HEK293 (cell line): ENCODE measurements around the gene KLK2.

Experiments
- KLF1 ChIP-seq: fragments of 450-650 bp; formaldehyde crosslinking; IDR thresholded peaks from 2 replicates; pipeline ENCODE4 v1.5.1; 2016; ENCODE audit warnings: missing biosample characterization, missing genetic modification characterization
- ZBTB21 ChIP-seq: fragments of 450-650 bp; formaldehyde crosslinking; IDR thresholded peaks from 2 replicates; pipeline ENCODE4 v1.5.1; 2017; ENCODE audit warnings: missing biosample characterization, missing genetic modification characterization
- ZFP41 ChIP-seq: fragments of 450-650 bp; formaldehyde crosslinking; IDR thresholded peaks from 2 replicates; pipeline ENCODE4 v1.5.1; 2016; ENCODE audit warnings: missing biosample characterization, missing genetic modification characterization, borderline replicate concordance
- ZNF121 ChIP-seq: fragments of 450-650 bp; formaldehyde crosslinking; IDR thresholded peaks from 2 replicates; pipeline ENCODE4 v1.5.1; 2016; ENCODE audit warnings: missing biosample characterization, missing genetic modification characterization
- ZNF292 ChIP-seq: fragments of 450-650 bp; formaldehyde crosslinking; IDR thresholded peaks from 2 replicates; pipeline ENCODE4 v1.5.1; 2016; ENCODE audit warnings: low read depth, missing biosample characterization, missing genetic modification characterization, borderline replicate concordance
- ZNF677 ChIP-seq: fragments of 450-650 bp; IDR thresholded peaks from 2 replicates; pipeline ENCODE4 v1.5.0; 2018; ENCODE audit warnings: missing biosample characterization, mild to moderate bottlenecking, missing genetic modification characterization, moderate library complexity
- ZSCAN16 ChIP-seq: fragments of 450-650 bp; formaldehyde crosslinking; IDR thresholded peaks from 2 replicates; pipeline ENCODE4 v1.5.1; 2016; ENCODE audit warnings: missing biosample characterization, missing genetic modification characterization
- TF ChIP-seq, protein P1 (sequence below): fragments of 450-650 bp; formaldehyde crosslinking; IDR thresholded peaks from 2 replicates; pipeline ENCODE4 v1.5.1; 2016; ENCODE audit warnings: missing biosample characterization, missing genetic modification characterization
- TF ChIP-seq, protein P2 (sequence below): fragments of 450-650 bp; formaldehyde crosslinking; optimal IDR thresholded peaks from 2 replicates; pipeline ENCODE3; 2016; ENCODE audit warnings: missing biosample characterization, mild to moderate bottlenecking, missing genetic modification characterization
- TF ChIP-seq, protein P3 (sequence below): fragments of 450-650 bp; formaldehyde crosslinking; IDR thresholded peaks from 2 replicates; pipeline ENCODE4 v1.5.1; 2016; ENCODE audit warnings: missing biosample characterization, missing genetic modification characterization
- TF ChIP-seq, protein P4 (sequence below): fragments of 450-650 bp; formaldehyde crosslinking; IDR thresholded peaks from 2 replicates; pipeline ENCODE4 v1.5.1; 2016; ENCODE audit warnings: missing biosample characterization, missing genetic modification characterization
- TF ChIP-seq, protein P5 (sequence below): fragments of 450-650 bp; formaldehyde crosslinking; IDR thresholded peaks from 2 replicates; pipeline ENCODE4 v1.5.1; 2016; ENCODE audit warnings: missing biosample characterization, missing genetic modification characterization

DNA sequence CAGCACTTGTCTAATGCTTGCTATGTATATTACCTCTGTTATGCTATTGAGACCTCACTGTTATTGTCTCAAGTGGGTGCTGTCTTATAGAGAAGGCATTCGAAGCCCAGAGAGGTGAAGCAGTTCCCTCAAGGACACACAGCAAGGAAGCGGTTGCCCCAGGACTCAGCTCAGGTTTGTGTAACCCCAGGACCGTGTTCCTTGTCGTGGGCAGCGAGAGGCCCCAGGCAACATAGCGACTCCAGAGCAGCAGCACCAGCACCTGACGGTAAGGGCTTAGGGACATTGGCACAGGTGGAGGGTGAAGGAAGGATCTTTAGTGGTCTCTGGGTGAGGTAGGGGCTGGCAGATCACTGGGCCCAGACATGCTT, 42.2 kb upstream of the KLK2 start:
- TF ChIP-seq ZNF292 (tag by site-specific recombination) (no peak), ZFP41 (tag by site-specific recombination) (no peak), ZBTB21 (tag by site-specific recombination) (no peak), KLF1 (tag by site-specific recombination) (no peak), ZNF677 (tag by site-specific recombination) (no peak), ZNF121 (no peak), ZSCAN16 (tag by site-specific recombination) (no peak)
- TF ChIP-seq, protein P1, sequence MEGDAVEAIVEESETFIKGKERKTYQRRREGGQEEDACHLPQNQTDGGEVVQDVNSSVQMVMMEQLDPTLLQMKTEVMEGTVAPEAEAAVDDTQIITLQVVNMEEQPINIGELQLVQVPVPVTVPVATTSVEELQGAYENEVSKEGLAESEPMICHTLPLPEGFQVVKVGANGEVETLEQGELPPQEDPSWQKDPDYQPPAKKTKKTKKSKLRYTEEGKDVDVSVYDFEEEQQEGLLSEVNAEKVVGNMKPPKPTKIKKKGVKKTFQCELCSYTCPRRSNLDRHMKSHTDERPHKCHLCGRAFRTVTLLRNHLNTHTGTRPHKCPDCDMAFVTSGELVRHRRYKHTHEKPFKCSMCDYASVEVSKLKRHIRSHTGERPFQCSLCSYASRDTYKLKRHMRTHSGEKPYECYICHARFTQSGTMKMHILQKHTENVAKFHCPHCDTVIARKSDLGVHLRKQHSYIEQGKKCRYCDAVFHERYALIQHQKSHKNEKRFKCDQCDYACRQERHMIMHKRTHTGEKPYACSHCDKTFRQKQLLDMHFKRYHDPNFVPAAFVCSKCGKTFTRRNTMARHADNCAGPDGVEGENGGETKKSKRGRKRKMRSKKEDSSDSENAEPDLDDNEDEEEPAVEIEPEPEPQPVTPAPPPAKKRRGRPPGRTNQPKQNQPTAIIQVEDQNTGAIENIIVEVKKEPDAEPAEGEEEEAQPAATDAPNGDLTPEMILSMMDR (tag by site-specific recombination) = no peak
- TF ChIP-seq, protein P2, sequence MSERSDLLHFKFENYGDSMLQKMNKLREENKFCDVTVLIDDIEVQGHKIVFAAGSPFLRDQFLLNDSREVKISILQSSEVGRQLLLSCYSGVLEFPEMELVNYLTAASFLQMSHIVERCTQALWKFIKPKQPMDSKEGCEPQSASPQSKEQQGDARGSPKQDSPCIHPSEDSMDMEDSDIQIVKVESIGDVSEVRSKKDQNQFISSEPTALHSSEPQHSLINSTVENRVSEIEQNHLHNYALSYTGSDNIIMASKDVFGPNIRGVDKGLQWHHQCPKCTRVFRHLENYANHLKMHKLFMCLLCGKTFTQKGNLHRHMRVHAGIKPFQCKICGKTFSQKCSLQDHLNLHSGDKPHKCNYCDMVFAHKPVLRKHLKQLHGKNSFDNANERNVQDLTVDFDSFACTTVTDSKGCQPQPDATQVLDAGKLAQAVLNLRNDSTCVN (tag by site-specific recombination) = no peak
- TF ChIP-seq, protein P3, sequence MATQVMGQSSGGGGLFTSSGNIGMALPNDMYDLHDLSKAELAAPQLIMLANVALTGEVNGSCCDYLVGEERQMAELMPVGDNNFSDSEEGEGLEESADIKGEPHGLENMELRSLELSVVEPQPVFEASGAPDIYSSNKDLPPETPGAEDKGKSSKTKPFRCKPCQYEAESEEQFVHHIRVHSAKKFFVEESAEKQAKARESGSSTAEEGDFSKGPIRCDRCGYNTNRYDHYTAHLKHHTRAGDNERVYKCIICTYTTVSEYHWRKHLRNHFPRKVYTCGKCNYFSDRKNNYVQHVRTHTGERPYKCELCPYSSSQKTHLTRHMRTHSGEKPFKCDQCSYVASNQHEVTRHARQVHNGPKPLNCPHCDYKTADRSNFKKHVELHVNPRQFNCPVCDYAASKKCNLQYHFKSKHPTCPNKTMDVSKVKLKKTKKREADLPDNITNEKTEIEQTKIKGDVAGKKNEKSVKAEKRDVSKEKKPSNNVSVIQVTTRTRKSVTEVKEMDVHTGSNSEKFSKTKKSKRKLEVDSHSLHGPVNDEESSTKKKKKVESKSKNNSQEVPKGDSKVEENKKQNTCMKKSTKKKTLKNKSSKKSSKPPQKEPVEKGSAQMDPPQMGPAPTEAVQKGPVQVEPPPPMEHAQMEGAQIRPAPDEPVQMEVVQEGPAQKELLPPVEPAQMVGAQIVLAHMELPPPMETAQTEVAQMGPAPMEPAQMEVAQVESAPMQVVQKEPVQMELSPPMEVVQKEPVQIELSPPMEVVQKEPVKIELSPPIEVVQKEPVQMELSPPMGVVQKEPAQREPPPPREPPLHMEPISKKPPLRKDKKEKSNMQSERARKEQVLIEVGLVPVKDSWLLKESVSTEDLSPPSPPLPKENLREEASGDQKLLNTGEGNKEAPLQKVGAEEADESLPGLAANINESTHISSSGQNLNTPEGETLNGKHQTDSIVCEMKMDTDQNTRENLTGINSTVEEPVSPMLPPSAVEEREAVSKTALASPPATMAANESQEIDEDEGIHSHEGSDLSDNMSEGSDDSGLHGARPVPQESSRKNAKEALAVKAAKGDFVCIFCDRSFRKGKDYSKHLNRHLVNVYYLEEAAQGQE (tag by site-specific recombination) = no peak
- TF ChIP-seq, protein P4, sequence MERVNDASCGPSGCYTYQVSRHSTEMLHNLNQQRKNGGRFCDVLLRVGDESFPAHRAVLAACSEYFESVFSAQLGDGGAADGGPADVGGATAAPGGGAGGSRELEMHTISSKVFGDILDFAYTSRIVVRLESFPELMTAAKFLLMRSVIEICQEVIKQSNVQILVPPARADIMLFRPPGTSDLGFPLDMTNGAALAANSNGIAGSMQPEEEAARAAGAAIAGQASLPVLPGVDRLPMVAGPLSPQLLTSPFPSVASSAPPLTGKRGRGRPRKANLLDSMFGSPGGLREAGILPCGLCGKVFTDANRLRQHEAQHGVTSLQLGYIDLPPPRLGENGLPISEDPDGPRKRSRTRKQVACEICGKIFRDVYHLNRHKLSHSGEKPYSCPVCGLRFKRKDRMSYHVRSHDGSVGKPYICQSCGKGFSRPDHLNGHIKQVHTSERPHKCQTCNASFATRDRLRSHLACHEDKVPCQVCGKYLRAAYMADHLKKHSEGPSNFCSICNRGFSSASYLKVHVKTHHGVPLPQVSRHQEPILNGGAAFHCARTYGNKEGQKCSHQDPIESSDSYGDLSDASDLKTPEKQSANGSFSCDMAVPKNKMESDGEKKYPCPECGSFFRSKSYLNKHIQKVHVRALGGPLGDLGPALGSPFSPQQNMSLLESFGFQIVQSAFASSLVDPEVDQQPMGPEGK (tag by site-specific recombination) = no peak
- TF ChIP-seq, protein P5, sequence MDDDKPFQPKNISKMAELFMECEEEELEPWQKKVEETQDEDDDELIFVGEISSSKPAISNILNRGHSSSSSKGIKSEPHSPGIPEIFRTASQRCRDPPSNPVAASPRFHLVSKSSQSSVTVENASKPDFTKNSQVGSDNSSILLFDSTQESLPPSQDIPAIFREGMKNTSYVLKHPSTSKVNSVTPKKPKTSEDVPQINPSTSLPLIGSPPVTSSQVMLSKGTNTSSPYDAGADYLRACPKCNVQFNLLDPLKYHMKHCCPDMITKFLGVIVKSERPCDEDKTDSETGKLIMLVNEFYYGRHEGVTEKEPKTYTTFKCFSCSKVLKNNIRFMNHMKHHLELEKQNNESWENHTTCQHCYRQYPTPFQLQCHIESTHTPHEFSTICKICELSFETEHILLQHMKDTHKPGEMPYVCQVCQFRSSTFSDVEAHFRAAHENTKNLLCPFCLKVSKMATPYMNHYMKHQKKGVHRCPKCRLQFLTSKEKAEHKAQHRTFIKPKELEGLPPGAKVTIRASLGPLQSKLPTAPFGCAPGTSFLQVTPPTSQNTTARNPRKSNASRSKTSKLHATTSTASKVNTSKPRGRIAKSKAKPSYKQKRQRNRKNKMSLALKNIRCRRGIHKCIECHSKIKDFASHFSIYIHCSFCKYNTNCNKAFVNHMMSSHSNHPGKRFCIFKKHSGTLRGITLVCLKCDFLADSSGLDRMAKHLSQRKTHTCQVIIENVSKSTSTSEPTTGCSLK (tag by site-specific recombination) = no peak
